WTC11 (cell line): ENCODE results near the gene TYSND1.

Source experiments
- ATF1 ChIP-seq: sonication (generic); formaldehyde crosslinking; IDR thresholded peaks from 2 replicates; pipeline ENCODE4 v1.8.1; 2023; ENCODE audit warnings: mild to moderate bottlenecking, moderate library complexity, missing genetic modification reagents
- CREB1 ChIP-seq: sonication (generic); formaldehyde crosslinking; IDR thresholded peaks from 2 replicates; pipeline ENCODE4 v1.8.0; 2023; ENCODE audit warnings: mild to moderate bottlenecking, missing genetic modification reagents
- CTCF ChIP-seq: fragments of 200-600 bp; IDR thresholded peaks from 2 replicates; pipeline ENCODE4 v1.8.0; 2022; ENCODE audit warnings: antibody characterized with exemption
- ETV6 ChIP-seq: sonication (generic); formaldehyde crosslinking; IDR thresholded peaks from 2 replicates; pipeline ENCODE4 v1.8.1; 2022; ENCODE audit warnings: mild to moderate bottlenecking, missing genetic modification reagents
- FOXJ3 ChIP-seq: sonication (generic); formaldehyde crosslinking; IDR thresholded peaks from 2 replicates; pipeline ENCODE4 v1.9.0; 2021; ENCODE audit warnings: missing genetic modification reagents, mild to moderate bottlenecking, borderline replicate concordance
- MLX ChIP-seq: sonication (generic); formaldehyde crosslinking; IDR thresholded peaks from 2 replicates; pipeline ENCODE4 v1.8.1; 2023; ENCODE audit warnings: mild to moderate bottlenecking, missing genetic modification reagents, moderate library complexity
- NR2C2 ChIP-seq: sonication (generic); formaldehyde crosslinking; IDR thresholded peaks from 2 replicates; pipeline ENCODE4 v1.8.0; 2022; ENCODE audit warnings: mild to moderate bottlenecking, missing genetic modification reagents
- USF1 ChIP-seq: sonication (generic); formaldehyde crosslinking; IDR thresholded peaks from 2 replicates; pipeline ENCODE4 v1.8.0; 2022; ENCODE audit warnings: mild to moderate bottlenecking, missing genetic modification reagents
- ZNF263 ChIP-seq: sonication (generic); formaldehyde crosslinking; IDR thresholded peaks from 2 replicates; pipeline ENCODE4 v1.8.1; 2022; ENCODE audit warnings: low read depth, mild to moderate bottlenecking, moderate library complexity, missing genetic modification reagents
- ZNF512 ChIP-seq: sonication (generic); formaldehyde crosslinking; IDR thresholded peaks from 2 replicates; pipeline ENCODE4 v1.8.1; 2022; ENCODE audit warnings: missing genetic modification reagents, borderline replicate concordance
- ZNF532 ChIP-seq: fragments of 250-450 bp; sonication (Bioruptor Pico); IDR thresholded peaks from 2 replicates; pipeline ENCODE4 v1.9.0; 2021; ENCODE audit warnings: mild to moderate bottlenecking, borderline replicate concordance

GRCh38 chr10:70119623-70120022, 26.9 kb downstream of the TYSND1 start:
- TF ChIP-seq ZNF532 (CRISPR knock-in tag) (no peak), ATF1 (CRISPR knock-in tag) (no peak), CREB1 (CRISPR knock-in tag) (no peak), MLX (no peak), NR2C2 (CRISPR knock-in tag) (no peak), CTCF (no peak), ZNF512 (CRISPR knock-in tag) (no peak), ZNF263 (CRISPR knock-in tag) (no peak), USF1 (CRISPR knock-in tag) (no peak), ETV6 (CRISPR knock-in tag) (no peak), FOXJ3 (CRISPR knock-in tag) (no peak)
